VCaP (cell line): ENCODE results near the gene MRPL45.
A peak's percentile ranks its signal among the peaks of the same experiment; 100 is the strongest.

Experiments
- H3K27ac ChIP-seq: fragments of 450-650 bp; 2 replicates; pipeline ENCODE4 v1.5.1; 2017
- TF ChIP-seq, protein P1 (sequence below): fragments of 450-650 bp; conservative IDR thresholded peaks from 2 replicates; pipeline ENCODE4 v1.5.1; 2017; ENCODE audit warnings: mild to moderate bottlenecking, moderate library complexity

The MRPL45 gene

GRCh38 chr17:38342886-38343607, 46.1 kb downstream of the MRPL45 start:
- H3K27ac ChIP-seq: no peak overlapping the region
- TF ChIP-seq, protein P1, sequence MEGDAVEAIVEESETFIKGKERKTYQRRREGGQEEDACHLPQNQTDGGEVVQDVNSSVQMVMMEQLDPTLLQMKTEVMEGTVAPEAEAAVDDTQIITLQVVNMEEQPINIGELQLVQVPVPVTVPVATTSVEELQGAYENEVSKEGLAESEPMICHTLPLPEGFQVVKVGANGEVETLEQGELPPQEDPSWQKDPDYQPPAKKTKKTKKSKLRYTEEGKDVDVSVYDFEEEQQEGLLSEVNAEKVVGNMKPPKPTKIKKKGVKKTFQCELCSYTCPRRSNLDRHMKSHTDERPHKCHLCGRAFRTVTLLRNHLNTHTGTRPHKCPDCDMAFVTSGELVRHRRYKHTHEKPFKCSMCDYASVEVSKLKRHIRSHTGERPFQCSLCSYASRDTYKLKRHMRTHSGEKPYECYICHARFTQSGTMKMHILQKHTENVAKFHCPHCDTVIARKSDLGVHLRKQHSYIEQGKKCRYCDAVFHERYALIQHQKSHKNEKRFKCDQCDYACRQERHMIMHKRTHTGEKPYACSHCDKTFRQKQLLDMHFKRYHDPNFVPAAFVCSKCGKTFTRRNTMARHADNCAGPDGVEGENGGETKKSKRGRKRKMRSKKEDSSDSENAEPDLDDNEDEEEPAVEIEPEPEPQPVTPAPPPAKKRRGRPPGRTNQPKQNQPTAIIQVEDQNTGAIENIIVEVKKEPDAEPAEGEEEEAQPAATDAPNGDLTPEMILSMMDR: no peak

GRCh38 chr17:38343608-38344419, 46.8 kb downstream of the MRPL45 start, which contains the start of gene GPR179:
Gene GPR179 (minus strand): TSS chr17:38343956. CDS start chr17:38343789, 167 bp downstream.
- TF ChIP-seq, protein P1: no peak
- no peak within 1 kb of the TSS for H3K27ac ChIP-seq

DNA sequence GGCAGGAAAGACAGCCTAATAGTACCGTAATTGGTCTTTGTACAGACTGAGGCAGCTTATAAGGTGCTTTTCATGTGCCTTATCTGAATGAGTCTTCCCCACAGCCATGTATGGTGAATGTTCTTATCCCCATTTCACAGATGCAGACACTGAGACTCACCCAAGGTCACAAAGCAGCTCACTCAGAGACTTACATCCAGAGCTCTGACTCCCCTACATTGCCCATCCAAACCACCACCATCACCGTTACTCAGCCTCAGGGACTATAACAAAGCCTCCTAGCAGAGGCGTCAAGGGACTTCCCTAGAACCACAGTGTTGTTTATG, 47.4 kb downstream of the MRPL45 start:
- TF ChIP-seq, protein P1: no peak
- H3K27ac ChIP-seq: no peak overlapping the region

DNA sequence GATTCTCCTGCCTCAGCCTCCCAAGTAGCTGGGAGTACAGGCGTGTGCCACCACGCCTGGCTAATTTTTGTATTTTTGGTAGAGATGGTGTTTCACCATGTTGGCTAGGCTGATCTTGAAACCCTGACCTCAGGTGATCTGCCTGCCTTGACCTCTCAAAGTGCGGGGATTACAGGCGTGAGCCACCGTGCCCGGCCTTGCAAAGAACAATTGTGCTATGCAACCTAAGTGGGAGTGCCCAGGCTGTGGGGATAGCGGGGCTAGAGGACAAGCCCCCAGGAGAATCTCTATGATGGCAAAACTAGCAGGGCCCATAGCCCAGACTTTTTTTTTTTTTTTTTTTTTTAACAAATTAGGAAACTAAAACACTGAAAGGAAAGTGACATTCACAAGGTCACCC, 48.8 kb downstream of the MRPL45 start:
- TF ChIP-seq, protein P1: no peak
- no peak overlapping the region for H3K27ac ChIP-seq

DNA sequence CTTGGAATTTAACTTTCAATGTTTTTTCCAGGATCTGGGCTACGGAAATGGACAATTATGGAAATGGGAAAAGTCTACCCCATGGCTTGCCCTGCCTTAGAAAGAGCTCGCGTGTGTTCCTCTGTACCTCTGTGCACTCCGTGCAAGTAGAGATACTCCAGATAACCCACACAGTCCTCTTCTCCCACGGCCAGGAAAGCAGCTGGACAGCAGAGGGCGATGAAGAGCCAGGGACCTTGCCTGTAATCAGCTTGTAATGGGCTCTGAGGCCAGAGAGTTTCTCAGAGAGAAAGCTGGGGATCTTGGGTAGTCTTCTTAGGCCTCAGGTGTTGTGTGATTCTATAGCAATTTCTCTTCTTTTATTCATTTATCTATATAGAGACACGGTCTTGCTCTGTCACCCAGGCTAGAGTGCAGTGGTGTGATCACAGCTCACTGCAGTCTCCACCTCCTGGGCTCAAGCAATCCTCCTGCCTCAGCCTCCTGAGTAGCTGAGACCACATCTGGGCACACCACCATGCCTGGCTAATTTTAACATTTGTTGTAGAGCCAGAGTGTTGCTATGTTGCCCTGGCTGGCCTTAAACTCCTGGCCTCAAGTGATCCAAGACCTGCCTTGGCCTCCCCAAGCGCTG, 52.2 kb downstream of the MRPL45 start:
- peak overlapping the region; percentile 10; the same call in 1 of the 2 replicates for H3K27ac ChIP-seq
- TF ChIP-seq, protein P1: peak; percentile 100

- peak overlapping the region; percentile 0; the same call in 1 of the 2 replicates for H3K27ac ChIP-seq
- TF ChIP-seq, protein P1: no peak
Observed at GRCh38 chr17:38350035-38350434, 53.1 kb downstream of the MRPL45 start.
